CD4-positive, alpha-beta T cell treated with Interleukin-15 for 1 hour (primary cell): ENCODE results near the gene GSTP1.
A peak's percentile ranks its signal among the peaks of the same experiment; 100 is the strongest.
"Not testable (repeated sequence)": the region's sequence is repeated elsewhere in the genome, so short reads cannot be mapped to it uniquely, and the experiment has no call there.

Experiments
- DNase-seq: peaks from one replicate; pipeline ENCODE4 v3.0.0-alpha.2; 2020

GSTP1 gene

GRCh38 chr11:67616431-67617242 lies 33.0 kb downstream of the GSTP1 start:
- no peak for DNase-seq

GRCh38 chr11:67617243-67617953 lies 33.8 kb downstream of the GSTP1 start:
- no peak for DNase-seq

- DNase-seq: not testable (repeated sequence)
Measured at GRCh38 chr11:67618901-67619659, 35.5 kb downstream of the GSTP1 start.

DNA sequence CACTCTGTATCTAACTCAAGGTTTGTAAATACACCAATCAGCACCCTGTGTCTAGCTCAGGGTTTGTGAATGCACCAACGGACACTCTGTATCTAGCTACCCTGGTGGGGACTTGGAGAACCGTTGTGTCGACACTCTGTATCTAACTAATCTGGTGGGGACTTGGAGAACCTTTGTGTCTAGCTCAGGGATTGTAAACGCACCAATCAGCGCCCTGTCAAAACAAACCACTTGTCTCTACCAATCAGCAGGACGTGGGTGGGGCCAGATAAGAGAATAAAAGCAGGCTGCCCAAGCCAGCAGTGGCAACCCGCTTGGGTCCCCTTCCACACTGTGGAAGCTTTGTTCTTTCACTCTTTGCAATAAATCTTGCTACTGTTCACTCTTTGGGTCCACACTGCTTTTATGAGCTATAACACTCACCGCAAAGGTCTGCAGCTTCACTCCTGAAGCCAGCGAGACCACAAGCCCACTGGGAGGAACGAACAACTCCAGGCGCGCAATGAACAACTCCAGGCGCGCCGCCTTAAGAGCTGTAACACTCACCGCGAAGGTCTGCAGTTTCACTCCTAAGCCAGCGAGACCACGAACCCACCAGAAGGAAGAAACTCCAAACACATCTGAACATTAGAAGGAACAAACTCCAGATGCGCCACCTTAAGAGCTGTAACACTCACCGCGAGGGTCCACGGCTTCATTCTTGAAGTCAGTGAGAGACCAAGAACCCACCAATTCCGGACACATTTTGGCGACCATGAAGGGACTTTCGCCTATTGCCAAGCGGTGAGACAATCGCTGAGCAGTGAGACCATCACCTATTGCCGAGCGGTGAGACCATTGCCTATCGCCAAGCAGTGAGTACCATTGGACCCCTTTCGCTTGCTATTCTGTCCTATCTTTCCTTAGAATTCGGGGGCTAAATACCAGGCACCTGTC lies 36.3 kb downstream of the GSTP1 start:
- DNase-seq: not testable (repeated sequence)

DNA sequence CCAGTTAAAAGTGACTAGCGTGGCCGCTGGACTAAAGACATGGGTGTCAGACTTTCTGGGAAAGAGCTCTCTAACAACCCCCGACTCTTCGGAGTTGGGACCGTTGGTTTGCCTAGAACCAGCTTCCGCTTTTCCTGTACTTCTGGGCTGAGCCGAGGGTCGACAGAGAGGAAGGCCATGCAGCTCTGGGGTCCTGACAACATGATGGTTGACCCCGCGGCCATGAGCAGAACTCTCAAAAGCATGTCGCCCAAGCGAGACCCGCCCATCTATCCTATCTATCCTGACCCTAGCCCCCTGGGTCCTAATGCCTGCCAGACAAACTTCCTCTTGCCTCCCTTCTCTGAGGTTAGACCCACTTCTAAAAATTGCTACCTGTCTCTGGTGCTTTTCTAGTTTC lies 37.0 kb downstream of the GSTP1 start:
- DNase-seq: not testable (repeated sequence)

- not testable (repeated sequence) for DNase-seq
Measured at GRCh38 chr11:67621928-67622327, 38.3 kb downstream of the GSTP1 start.

DNA sequence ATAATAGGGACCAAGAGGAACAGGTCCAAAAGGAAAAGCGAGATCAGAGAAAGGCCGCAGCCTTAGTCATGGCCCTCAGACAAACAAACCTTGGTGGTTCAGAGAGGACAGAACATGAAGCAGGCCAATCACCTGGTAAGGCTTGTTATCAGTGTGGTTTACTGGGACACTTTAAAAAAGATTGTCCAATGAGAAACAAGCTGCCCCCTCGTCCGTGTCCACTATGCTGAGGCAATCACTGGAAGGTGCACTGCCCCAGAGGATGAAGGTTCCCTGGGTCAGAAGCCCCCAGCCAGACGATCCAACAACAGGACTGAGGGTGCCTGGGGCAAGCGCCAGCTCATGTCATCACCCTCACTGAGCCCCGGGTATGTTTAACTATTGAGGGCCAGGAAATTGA lies 39.3 kb downstream of the GSTP1 start:
- DNase-seq: not testable (repeated sequence)

- DNase-seq: not testable (repeated sequence)
Measured at GRCh38 chr11:67623795-67624194, 40.2 kb downstream of the GSTP1 start.

GRCh38 chr11:67626131-67626833 lies 42.7 kb downstream of the GSTP1 start:
- DNase-seq: not testable (repeated sequence)

DNA sequence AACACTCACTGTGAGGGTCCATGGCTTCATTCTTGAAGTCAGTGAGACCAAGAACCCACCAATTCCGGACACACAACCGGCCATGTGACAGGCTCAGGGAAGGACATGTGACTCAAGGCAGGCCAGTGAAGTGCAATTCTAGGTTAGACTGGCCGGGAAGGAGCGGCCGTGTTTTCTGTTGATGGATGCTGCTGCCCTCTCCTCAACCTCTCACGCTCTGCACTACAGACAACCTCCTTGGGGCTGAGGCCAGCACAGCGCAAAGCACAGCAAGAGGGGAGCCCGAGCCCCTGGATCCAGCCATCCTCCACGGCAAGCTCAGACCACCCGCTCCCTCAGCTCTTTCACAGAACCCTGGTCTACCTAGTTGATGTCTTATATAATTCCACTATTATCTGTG lies 43.4 kb downstream of the GSTP1 start:
- no peak for DNase-seq

DNA sequence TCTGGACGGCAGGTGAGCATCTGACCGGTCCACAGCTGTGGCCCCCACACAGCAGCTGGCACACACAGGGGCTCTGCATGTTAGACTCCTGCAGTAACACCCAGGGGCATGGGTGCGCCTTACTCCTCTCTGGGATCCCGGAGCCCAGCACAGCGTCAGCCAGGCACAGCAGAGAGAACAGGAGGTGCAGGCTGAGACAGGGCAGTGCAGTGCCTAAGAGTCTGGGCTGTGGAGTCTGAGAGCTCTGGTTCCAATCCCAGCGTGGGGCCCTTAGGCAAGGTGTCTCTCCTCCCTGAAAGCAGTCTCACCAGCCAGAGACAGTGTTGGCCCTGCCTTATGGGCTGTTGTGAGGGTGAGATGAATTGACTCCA lies 43.8 kb downstream of the GSTP1 start:
- DNase-seq: no peak

- no peak for DNase-seq
Measured at GRCh38 chr11:67627812-67628624, 44.4 kb downstream of the GSTP1 start.

GRCh38 chr11:67628710-67629385 lies 45.2 kb downstream of the GSTP1 start:
- no peak for DNase-seq

GRCh38 chr11:67629386-67630227 lies 46.0 kb downstream of the GSTP1 start, which contains the start of gene NUDT8:
NUDT8 (minus strand) TSS chr11:67629937; CDS start chr11:67629911, 26 bp downstream.
- DNase-seq: peak; percentile 89

DNA sequence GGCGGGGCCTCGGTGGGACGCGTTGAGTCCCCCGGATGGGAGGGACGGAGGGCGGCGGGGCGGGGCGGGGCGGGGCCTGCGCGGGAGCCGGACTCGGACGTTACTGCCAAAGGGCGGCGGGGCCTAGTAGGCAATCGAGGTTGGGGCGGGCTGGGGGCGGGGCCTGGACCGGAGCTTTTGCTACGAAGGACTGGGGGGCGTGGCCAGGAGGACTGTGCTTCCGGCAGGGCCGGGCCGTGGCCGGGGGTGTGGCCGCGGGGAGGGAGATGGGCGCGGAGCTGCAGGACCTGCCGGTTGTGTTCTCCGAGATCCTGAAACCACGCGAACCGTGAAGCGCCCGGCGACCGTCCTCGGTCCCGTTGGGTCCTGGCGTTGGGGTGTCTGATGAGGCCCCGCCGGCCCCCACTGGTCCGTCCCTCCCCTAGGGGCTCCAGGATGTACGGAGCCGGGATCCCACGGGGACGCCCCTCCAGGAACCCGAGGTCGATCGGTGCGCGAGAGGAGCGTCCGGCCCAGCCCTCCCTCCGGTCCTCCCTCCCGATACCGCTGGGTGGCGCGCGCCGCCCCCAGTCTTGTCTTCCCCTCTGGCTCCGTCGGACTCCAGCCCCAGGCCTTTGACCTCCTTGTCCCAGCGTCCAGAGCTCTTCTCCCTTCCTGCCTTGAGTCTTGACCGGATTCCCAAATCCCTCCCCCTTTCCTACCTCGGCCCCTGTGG lies 46.8 kb downstream of the GSTP1 start:
- DNase-seq: peak; percentile 97

GRCh38 chr11:67630943-67631331 lies 47.3 kb downstream of the GSTP1 start:
- DNase-seq: no peak

- no peak for DNase-seq
Measured at GRCh38 chr11:67631411-67631810, 47.8 kb downstream of the GSTP1 start.

DNA sequence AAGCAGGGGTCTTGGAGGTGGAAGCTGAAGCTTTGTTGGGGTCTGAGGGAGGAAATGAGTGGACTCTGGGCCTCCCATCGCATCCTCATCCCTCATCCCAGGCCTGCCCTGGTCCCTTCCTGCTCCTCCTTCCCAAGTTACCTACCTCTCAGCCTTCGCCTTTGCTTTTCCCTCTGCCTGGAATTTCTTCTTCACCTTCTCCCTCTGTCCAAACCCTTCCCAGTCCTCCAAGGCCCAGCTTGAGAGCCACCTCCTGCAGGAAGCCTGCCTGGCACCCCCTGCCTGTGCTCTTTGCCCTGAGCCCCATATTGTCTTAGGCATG lies 48.2 kb downstream of the GSTP1 start:
- DNase-seq: no peak
